ENCODE measurements around the gene IDH2.

The IDH2 gene

GRCh38 chr15:90036806-90037510 lies 65.3 kb downstream of the IDH2 start:
- DNase-seq = no peak
- in situ Hi-C loops (cut with MboI; ENCODE audit: low pct_unique_long_range_greater_than_20kb, low sequenced_read_pairs) = no loop called here

DNA sequence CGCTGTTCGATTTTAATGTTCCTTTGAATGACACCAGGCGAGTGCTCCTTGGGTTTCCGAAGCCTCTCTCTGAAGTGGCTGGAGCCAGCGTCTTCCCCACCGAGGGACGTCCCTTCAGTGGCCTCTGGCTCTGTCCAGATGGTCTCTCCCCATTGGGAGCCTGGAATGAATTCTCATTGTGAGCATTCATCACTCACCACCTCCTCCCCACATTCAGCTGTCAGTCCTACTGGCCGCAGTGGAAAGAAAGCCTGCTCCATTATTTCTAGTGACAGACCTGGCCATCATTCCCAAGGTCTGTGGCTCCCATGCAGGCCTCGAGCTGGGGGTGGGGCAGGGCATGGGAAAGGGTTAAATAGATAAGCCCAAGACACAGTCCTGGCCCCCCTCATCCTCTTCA lies 65.9 kb downstream of the IDH2 start:
- DNase-seq = no peak
- in situ Hi-C loops (cut with MboI; ENCODE audit: low pct_unique_long_range_greater_than_20kb, low sequenced_read_pairs) = no loop called here

- in situ Hi-C loops (cut with MboI; ENCODE audit: low pct_unique_long_range_greater_than_20kb, low sequenced_read_pairs) = no loop called here
- peak; percentile 46 for DNase-seq
Observed at GRCh38 chr15:90035840-90036230, 66.4 kb downstream of the IDH2 start.

DNA sequence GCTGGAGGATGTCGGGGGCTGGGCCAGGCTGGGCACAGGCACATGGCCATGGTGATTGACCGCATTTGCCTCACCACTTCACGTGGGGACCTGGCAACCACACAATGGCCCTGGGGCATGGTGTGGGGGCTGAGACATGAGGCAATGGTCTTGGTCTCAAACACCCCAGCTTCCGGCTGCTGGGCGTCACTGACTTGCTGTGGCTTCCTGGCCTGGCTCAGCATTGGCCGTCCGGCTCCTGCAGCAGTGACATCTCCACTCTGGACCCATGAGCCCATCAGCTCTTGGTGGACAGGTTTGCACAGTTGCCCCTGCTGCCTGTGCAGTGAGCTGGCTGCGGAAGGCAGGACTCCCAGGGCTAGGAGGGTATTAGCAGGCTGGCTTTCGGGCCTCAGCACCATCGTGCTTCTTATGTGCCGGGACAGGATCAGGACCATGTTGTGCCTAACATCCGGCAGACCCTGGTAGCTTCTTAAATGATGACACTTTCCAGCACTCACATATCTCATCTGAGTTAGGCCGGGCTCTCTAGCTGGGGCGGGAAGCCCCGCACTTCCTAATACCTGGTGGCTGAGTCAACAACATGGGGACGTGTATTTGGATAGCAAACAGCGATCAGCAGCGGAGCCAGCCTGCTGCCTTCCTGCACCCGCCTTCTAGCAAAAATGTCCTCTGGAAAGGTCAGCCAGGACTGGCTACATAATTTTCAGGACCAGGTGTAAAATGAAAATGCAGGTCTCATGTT lies 67.0 kb downstream of the IDH2 start:
- in situ Hi-C loops (cut with MboI; ENCODE audit: low pct_unique_long_range_greater_than_20kb, low sequenced_read_pairs) = no loop called here
- no peak for DNase-seq

DNA sequence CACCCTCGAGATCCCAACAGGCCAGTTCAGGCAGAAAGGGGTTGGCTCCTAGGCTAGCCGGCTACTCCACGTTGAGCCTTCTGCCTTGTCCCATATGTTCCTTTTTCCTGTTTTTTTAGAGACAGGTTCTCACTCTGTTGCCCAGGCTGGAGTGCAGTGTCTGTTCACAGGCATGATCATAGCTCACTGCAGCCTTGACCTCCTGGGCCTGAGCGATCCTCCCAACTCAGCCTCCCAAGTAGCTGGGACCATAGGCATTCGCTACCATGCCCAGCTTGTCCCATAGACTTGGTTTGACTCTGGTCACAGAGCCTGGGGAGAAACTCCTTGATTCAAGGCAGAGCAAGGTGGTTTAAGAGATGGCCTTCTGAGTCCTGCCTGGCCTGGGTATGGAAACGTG lies 68.8 kb downstream of the IDH2 start:
- no peak for DNase-seq
- in situ Hi-C loops (cut with MboI; ENCODE audit: low pct_unique_long_range_greater_than_20kb, low sequenced_read_pairs) = no loop called here
